Activated B cell treated with CpG ODN at 0.5 μM for 24 hours (primary cell): ENCODE data around the gene KCNMA1. TPM values are rescaled to one million over a fixed set of nuclear protein-coding genes. Genes with fewer than 3 reads are reported as not detected.

ENCODE experiments used
- ATAC-seq: fragments of 200-7000 bp; cut with Tn5 transposase; one replicate; pipeline ENCODE4 v1.10.0; 2021; ENCODE audit warnings: low read depth, mild to moderate bottlenecking, moderate library complexity
- CTCF ChIA-PET: fragments of 350-600 bp; sonication (Branson Sonifier 250); formaldehyde crosslinking; loops from one replicate; lab custom pipeline; 2021; ENCODE audit warnings: antibody characterized with exemption; lab: Charles Lee
- POLR2A ChIA-PET: fragments of 350-600 bp; sonication (Branson Sonifier 250); formaldehyde crosslinking; loops from one replicate; lab custom pipeline; 2021; ENCODE audit warnings: antibody characterized with exemption; lab: Charles Lee
- DNase-seq: peaks from one replicate; pipeline ENCODE4 v3.0.0; 2022
- H3K27ac Mint-ChIP-seq: one replicate; pipeline ENCODE4 v1.8.0; 2020; ENCODE audit warnings: mixed read lengths
- H3K27me3 Mint-ChIP-seq: one replicate; pipeline ENCODE4 v1.8.0; 2021; ENCODE audit warnings: mixed read lengths
- H3K36me3 Mint-ChIP-seq: one replicate; pipeline ENCODE4 v1.8.0; 2021; ENCODE audit warnings: low read depth, mixed read lengths
- H3K4me1 Mint-ChIP-seq: one replicate; pipeline ENCODE4 v1.8.0; 2021; ENCODE audit warnings: mixed read lengths
- H3K4me3 Mint-ChIP-seq: one replicate; pipeline ENCODE4 v1.8.0; 2020; ENCODE audit warnings: mild to moderate bottlenecking, mixed read lengths
- H3K9me3 Mint-ChIP-seq: one replicate; pipeline ENCODE4 v1.8.0; 2020; ENCODE audit warnings: mixed read lengths
- intact Hi-C: fragments of 100-400 bp; cut with micrococcal nuclease; formaldehyde crosslinking; loops from one replicate; pipeline ENCODE4 v1.15.1; 2024
- total RNA-seq: library from RNA; stranded (reverse); gene quantifications from 2 replicates; pipeline ENCODE4 v1.2.3, GENCODE V29; 2022
- TF ChIP-seq, protein P1 (sequence below): fragments of 200-600 bp; IDR thresholded peaks from one replicate; pipeline ENCODE4 v1.8.0; 2022; ENCODE audit warnings: antibody characterized with exemption, mild to moderate bottlenecking

The KCNMA1 gene
- total RNA-seq, 1 donor from 2014 or later = 3.7 TPM

DNA sequence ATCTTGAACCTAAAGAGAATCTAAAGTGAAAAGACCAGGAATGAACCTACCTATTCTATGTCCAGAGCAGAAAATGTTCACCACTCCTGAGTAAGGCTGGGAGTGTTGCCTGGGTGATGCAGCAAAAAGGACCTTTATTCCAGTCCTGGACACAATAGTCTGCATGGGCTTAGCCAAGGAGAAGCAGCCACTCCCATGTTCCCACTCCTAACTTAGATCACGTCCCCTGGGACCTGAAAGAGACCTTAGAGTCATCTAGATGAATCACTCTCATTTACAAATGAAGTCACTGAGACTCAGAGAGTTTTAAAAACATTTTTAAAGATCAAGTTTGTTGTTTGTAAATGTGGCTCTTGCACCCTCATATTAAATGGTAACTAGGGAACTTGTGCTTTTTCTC, 763.4 kb downstream of the KCNMA1 start:
- DNase-seq (no peak), ATAC-seq (no peak)
- Mint-ChIP-seq H3K27ac (no peak overlapping the region), H3K4me3 (no peak overlapping the region), H3K27me3 (peaks cover 1% of the 10 kb centered on the region), H3K4me1 (peaks cover 9% of the 10 kb centered on the region), H3K36me3 (no peaks in the 10 kb centered on the region), H3K9me3 (no peaks in the 10 kb centered on the region)
- intact Hi-C loops = no loop called here
- POLR2A ChIA-PET = no interaction called here
- CTCF ChIA-PET = no interaction called here
- TF ChIP-seq, protein P1, sequence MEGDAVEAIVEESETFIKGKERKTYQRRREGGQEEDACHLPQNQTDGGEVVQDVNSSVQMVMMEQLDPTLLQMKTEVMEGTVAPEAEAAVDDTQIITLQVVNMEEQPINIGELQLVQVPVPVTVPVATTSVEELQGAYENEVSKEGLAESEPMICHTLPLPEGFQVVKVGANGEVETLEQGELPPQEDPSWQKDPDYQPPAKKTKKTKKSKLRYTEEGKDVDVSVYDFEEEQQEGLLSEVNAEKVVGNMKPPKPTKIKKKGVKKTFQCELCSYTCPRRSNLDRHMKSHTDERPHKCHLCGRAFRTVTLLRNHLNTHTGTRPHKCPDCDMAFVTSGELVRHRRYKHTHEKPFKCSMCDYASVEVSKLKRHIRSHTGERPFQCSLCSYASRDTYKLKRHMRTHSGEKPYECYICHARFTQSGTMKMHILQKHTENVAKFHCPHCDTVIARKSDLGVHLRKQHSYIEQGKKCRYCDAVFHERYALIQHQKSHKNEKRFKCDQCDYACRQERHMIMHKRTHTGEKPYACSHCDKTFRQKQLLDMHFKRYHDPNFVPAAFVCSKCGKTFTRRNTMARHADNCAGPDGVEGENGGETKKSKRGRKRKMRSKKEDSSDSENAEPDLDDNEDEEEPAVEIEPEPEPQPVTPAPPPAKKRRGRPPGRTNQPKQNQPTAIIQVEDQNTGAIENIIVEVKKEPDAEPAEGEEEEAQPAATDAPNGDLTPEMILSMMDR = no peak

DNA sequence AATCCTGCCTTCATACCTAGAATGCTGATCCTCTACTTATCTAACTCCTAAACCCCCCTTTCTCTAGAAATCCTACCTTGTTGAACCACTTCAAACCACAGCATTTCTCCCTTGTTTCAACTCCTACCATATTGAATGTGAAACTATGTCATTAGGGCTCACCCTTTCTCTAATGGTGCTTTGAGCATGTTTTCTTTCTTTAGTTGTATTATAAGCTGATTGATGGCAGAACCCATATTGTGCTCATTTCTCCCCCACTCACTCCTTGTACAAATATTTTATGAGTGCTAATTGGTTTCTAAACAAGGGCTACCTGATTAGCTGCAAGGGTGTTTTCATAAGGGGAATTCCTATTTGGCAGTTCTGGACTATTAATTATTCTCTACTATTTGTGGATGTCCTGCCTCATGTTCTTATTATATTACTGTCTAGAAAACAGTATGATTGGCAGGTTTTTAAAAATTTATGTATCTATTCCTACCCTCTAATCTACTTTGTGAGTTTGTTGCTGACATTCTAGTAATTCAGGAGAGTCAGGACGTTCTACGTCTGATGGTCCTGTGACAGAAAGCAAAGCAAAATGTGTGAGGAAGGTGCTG, 765.8 kb downstream of the KCNMA1 start:
- Mint-ChIP-seq H3K4me3 (no peak overlapping the region), H3K9me3 (no peaks in the 10 kb centered on the region), H3K27ac (no peak overlapping the region), H3K27me3 (peaks cover 1% of the 10 kb centered on the region), H3K4me1 (peaks cover 3% of the 10 kb centered on the region), H3K36me3 (no peaks in the 10 kb centered on the region)
- POLR2A ChIA-PET = no interaction called here
- no peak for DNase-seq
- CTCF ChIA-PET = no interaction called here
- no peak for ATAC-seq
- intact Hi-C loops = no loop called here
- TF ChIP-seq, protein P1 = no peak

DNA sequence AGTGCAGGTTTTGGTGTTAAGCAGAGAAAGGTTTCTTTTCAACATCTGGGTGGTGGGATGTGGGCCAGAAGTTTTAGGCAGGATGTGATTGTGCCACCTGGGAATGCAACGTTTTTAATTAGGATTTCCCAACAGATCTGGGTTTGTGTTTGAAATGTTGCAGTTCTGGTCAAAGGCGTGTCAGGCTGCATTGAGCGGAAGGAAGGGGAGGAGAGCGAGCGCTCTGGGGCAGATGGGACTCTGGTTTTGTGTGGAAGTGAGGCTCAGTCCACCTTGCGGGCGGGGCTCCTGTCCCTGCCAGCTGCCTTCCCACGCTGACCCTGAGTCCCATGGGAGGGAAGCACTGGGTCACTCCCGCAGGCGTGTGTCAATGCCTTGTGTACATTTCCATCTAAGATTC, 767.7 kb downstream of the KCNMA1 start:
- Mint-ChIP-seq H3K9me3 (no peaks in the 10 kb centered on the region), H3K36me3 (no peaks in the 10 kb centered on the region), H3K4me3 (no peak overlapping the region), H3K4me1 (peaks cover 3% of the 10 kb centered on the region), H3K27me3 (peaks cover 1% of the 10 kb centered on the region), H3K27ac (no peak overlapping the region)
- DNase-seq = no peak
- ChIA-PET CTCF (no interaction called here), POLR2A (no interaction called here)
- TF ChIP-seq, protein P1 = no peak
- ATAC-seq = no peak
- intact Hi-C loops = no loop called here

DNA sequence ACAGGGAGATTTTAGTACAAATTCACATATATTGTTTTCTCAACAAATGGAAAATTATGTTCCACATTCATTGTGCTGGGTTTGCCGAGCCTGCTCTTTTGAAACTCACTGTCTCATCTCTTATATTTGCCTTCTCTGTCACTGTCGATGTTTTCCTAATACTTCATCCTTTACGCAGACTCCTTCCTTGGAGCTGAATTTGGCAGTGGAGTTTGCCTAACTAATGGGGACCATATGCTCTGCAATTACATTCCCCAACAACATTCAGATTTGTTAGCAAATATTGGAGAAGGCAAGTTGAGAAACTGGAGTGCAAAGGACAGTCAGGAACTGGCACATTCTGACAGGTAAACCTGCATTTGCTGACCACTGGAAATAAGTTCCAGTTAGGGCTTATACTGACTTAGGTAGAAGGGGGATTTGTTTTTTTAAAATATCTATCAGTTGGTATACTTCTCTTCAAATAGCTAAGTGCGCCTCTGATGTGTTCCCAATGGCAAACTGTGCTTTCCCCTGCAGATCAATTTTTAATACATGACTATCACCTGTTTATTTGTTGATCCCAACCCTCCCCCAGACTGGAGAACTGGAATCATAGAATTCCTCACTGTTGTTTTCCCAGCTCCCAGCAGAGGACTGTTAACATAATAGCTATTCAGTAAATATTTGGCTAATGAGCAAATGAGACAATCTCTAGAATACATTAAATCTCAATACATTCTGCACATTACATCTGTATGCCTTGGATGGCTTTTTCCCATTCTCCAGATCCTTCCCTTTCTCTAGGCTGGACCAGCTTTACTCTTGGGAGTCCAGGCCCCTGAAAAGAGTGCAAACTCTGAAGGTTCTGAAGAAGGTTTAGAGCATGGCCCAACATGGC, 769.3 kb downstream of the KCNMA1 start:
- Mint-ChIP-seq H3K27ac (no peak overlapping the region), H3K4me1 (no peaks in the 10 kb centered on the region), H3K36me3 (no peaks in the 10 kb centered on the region), H3K27me3 (peaks cover 1% of the 10 kb centered on the region), H3K4me3 (no peak overlapping the region), H3K9me3 (no peaks in the 10 kb centered on the region)
- TF ChIP-seq, protein P1 = no peak
- ChIA-PET CTCF (no interaction called here), POLR2A (no interaction called here)
- intact Hi-C loops = no loop called here
- DNase-seq = no peak
- ATAC-seq = no peak

DNA sequence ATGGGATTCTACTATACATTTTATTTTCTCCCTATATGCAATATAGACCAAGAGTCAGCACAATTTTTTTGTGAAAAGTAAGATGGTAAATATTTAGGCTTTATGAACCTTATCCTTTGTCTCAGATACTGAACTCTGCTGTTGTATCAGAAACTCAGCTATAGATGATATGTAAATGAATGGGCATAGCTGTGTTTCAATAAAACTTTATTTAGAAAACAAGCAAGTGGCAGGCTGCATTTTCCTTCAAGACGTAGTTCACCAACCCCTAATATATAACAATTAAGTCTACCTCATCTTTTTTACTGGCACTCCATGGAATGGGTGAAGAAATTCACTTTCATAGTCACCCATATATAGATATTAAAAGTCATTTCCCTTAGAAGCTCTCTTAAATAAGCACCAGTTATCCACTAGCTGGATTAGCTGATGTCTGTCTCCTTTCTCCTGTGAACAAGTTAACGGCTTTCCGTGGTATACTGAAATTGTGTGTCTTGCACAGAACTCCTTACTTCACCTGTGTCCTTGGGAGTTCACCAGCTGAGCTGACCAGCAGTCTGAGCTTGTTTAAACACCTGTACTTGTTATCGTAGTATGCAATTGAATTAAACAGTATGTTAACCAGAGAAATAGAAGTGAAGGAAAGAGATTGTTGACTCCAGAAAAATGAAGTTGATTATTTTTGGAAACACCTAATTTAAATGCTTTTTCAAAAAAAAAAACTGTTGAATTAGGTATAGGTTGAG, 770.6 kb downstream of the KCNMA1 start:
- no peak overlapping the region for H3K4me3 Mint-ChIP-seq
- TF ChIP-seq, protein P1 = no peak
- CTCF ChIA-PET = no interaction called here
- H3K27me3 Mint-ChIP-seq = peaks cover 1% of the 10 kb centered on the region
- no peaks in the 10 kb centered on the region for H3K4me1 Mint-ChIP-seq
- intact Hi-C loops = no loop called here
- ATAC-seq (no peak), DNase-seq (no peak)
- H3K36me3 Mint-ChIP-seq = no peaks in the 10 kb centered on the region
- no peak overlapping the region for H3K27ac Mint-ChIP-seq
- POLR2A ChIA-PET = no interaction called here
- H3K9me3 Mint-ChIP-seq = no peaks in the 10 kb centered on the region
